Activated CD4-positive, alpha-beta T cell treated with anti-CD3 and anti-CD28 coated beads, Interleukin-2, amount 50 U/mL, for 4 hours (primary cell): ENCODE results near the gene MYT1.

Experiments used
- DNase-seq, 2 experiments: peaks; one replicate each; pipeline ENCODE4 v3.0.0-alpha.2; 2020

The MYT1 gene

DNA sequence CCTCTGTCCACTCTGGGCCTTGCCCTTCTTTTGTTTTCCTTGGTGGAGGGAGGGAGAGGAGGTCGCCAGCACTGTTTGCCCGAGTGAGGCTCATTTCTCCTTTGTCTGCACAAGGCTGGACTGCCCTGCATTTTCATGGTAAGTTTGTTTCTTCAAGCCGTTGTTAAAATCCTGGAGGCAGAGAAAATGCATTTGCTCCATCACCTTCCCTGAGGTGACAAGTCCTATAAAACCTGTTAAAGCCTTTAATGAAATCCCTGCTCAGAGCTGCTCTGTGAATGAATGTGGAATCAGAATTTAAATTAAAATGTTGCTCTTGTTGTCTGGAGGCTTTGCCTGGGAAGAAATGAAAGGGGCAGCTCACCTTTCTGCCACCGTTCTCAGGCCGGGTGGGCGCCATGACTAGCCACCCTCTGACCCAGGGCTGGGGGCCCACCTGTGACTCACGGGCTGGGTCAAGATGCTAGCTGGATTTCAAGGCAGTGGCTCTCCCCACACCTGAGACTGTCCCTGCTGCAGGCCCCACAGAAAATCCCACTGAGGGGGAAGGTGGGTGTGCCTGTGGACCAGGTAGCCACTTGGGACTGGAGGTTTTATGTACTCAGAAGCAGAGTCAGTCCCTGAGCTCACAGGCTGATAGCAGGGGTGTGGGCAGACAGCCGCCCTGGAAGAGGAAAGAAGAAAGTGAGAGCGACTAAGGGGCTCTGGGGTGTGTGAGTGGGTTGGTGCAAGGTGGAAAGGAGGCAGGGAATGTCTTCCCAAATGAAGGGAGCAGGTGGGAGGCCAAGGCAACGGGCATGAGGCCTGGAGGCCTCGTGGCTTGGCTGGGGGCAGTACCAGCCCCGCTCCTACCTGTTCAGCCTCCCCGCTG, 24.0 kb upstream of the MYT1 start:
- DNase-seq, result no peak

DNA sequence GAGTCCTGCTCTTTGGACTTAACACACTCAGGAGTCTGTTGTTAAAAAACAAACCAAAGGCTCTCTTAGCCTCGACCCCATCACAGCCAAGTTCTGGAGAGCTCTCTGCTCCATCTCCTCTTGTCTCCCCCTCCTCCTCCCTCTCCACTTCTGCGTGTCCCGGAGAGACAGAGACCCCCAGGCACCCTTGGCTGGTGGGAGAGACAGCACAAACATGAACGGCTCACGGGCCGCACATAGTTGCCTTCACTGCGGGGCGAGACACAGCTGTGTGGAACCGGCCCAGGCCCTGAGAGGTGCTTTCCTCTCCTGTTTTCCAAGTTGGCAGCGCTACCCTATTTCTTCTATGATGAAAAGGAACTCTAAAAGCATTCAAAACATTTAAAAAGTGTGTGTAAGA, 23.3 kb upstream of the MYT1 start:
- no peak for DNase-seq

DNA sequence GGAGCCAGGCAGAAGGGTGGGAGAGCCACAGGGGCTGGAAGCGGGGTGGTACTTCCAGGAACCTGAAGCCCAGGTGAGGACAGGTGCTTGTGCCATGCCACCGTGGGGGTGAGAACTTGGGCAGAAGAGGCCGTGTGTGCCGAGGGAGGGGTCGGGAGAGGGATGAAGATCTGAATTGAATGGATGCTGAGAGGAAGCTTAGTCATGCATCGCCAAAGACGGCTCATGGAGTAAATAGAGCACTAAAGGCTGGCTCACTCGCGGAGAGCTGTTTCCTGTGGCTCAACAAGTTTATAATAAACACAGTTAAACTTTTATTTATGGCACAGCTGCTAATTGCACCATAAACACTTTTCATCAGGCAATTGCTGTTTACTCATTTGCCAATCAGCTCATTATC, 21.7 kb upstream of the MYT1 start:
- no peak for DNase-seq

DNA sequence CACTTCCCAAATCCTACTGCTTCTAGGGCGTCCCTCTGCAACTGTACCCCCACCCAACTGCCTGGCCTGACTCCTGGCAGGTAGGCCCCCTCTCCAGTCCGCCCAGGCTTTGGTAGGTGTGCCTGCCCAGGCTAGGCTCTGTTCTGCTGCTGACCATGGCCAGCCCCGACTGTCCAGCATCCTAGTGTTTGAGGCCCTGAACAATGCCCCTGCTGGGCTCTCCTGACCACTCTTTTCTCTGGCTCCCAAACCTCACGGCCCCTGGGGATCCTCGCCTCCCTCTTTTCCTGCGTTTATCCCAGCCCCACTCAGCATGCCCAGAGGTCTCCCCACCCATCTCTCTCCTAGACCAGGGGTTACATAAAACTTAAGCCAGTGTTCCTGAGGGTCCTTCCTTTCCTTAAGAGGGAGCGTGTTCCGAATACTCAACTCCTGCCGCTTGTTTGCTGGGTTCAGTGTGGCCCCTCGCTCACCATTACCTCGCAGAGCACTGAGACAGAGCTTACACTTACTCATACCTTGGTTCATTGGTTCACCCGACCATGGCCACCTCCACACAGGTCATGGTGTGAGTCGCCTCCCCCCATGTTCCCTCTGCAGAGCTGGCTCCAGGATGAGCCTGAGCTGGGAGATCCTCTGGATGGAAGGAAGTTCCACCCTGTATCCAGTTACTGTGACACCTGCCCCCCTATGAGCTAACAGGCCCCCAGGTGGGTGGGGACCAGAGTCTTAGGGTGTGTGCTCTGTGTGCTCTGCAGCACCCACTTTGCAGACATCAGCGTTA, 21.0 kb upstream of the MYT1 start:
- DNase-seq, result no peak

DNA sequence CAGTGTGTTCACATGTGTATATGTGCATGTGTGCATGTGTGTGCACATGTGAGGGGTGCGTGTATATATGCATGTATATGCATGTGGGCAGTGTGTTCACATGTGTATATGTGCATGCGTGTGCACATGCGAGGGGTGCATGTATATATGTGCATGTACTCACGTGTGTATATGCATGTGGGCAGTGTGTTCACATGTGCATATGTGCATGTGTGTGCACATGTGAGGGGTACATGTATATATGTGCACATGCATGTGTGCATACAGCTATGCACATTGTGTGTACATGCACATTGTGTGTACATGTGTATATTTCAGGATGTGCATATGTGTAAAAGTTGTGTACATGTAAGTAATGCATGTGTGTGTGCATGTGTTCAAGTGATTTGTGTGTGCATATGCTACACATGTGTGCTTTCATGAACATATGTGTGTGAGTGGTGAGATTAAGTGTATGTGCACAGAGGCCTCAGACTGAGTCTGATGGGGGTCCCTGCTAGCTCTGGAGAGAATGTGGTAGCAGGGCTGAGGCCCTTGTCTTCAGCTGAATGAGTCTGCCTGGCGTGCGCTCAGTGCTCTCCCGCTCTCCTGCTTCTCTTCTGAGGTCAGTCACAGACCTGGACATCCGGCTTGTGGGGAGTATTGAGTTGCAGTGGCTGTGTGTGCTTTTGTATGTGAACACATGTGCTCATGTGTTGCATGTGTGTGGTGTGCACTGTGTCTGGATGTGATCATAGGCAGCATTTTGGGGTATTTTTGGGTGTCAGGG, 19.9 kb upstream of the MYT1 start:
- no peak for DNase-seq

DNA sequence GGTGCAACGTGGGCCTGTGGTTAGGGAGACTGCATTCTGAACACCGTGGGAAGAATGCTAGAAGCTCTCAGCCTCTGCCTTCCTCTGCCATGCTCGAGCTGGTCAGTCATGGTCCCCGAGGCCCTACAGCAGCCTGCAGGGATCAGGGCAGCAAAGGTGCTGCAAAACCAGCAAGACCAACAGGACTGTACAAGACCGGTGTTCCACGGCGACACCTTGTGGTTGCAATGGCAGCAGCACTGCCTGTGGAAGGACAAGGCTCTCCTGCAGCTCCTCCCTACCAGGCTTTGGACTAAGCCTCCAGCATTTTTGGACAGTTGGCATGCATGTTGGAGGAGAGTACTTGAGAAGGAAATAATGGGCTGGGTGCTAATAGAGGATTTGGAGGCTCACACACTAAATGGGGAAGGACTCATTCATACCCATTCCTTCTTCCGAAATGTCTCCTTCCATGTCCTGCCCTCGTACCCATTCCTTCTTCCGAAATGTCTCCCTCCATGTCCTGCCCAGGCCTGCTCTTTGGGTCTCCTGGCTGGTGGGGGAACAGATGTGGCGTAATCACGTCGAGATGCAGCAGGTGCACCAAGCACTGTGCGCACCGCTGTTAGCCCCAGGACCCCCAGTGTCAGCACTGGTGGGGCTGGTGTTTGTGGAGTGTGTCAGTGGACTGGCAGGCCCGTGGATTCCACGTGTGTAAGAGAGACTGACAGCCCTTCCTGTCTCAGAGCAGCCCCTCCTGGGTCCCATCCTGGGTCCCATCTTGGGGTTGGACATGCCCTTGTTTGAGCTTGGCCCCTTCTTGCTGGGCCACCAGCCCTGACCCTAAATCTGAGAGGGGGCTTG, 18.6 kb upstream of the MYT1 start:
- DNase-seq, result no peak

DNA sequence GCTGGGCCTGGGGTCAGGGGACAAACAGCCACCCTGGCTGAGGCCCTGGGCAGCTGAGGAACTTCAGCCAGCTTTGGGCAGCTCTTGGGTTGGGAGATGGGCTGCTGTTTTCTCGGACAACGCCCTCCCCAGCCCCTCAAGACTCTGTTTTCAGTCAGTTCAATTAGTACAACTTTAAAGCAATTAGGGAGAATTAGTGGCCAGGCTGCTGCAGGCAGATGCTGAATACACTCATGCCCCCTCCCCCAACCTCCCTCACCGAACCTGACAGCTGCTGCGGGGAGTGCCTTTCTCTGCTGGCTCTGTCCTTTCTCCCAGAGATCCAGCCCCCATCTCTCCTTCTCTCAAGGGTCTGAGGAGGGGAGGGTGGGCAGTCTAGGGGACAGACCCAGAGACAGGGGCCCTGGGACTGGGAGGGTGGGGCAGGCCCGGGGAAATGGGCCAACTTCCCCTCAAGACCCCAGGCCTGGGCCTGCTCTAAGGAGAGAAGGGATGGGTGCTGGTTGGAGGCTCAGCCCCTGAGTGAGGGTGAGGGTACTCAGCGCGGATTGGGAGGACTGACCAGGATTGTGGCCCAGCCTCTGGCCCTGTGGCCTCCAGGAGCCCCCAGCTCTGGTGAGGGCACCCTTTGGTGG, 17.8 kb upstream of the MYT1 start:
- DNase-seq, result no peak

DNA sequence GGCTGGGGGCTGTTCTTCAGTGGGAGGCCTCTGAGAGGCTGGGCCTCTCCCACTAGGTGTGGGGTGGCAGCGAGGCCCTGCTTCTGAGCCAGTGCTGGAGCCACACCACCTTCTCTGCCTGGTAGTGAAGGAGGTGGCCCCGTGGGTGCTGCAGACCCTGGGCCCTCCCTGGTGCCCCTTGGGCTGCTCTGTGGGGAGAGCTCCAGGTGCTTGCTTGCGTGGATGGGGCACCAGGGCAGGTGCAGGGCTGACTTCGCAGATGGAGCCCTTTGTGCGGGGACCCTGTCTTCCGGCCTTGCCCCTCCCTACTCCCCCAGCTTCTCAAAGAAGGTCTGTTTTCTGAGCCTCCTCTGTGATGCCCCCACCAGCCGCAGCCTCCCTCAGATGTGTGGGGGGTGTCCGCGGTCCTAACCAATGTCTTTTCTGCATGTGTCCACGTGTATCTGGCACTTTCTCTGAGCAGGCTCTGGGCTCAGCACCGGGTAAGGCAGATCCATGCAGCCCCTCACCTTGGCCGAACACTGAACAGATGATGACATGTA, 17.2 kb upstream of the MYT1 start:
- DNase-seq, result no peak

DNA sequence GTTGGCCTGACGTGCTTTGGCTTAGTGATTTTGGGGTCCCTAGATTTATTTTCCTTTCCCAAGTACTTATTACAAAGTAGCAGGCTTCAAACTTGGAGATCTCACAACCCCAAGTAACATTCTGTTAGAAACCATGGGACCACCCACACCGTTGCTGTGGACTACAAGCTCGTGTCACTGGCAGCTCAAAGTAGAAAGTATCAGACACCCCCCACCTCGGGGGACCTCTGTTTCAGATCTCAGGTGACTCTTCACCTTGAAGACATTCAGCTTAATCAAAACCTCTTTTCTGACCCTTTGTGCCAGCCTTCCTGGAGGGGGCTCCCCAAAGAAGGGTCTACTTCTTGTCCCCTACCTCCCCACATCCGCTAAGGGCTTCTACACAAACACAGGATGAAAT, 15.7 kb upstream of the MYT1 start:
- DNase-seq, result no peak

DNA sequence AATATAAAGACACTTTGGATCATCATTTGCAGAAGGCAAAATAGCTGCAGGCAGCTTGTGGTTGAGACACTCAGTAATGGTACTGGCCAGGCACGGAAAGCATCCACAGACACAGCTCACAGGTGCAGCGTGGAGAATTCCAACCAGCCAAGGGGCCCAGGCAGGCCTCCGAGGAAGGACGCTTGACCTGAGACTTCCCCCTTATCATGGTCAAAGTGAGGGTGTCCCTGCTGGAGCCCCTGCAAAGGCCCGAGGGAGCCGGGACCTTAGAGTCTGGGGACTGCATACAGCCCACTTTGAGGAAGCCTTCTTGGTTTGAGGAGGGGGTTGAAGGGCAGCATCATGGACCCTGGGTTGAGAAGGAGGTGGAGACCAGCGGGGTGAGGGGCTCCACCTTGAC, 15.1 kb upstream of the MYT1 start:
- no peak for DNase-seq

DNA sequence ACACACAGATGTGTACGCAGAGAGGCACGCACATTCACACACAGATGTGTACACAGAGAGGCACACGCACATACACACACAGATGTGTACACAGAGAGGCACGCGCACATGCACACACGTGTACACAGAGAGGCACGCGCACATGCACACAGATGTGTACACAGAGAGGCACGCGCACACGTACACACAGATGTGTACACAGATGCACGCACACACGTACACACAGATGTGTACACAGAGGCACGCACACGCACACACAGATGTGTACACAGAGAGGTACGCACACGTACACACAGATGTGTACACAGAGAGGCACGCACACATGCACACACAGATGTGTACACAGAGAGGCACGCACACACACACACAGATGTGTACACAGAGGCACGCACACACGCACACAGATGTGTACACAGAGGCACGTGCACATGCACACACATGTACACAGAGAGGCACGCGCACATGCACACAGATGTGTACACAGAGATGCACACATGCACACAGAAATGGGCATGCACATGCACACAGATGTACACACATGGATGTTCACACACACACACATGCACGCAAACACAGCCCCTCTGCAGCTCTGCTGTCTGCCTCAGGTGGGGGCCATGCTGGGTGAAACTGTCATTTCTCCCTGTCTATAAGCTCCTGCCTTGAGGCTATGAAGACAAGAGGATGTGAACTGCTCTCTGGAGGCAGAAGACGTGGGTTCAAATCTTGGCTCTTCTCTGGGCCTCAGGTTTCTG, 14.3 kb upstream of the MYT1 start:
- DNase-seq, result no peak

DNA sequence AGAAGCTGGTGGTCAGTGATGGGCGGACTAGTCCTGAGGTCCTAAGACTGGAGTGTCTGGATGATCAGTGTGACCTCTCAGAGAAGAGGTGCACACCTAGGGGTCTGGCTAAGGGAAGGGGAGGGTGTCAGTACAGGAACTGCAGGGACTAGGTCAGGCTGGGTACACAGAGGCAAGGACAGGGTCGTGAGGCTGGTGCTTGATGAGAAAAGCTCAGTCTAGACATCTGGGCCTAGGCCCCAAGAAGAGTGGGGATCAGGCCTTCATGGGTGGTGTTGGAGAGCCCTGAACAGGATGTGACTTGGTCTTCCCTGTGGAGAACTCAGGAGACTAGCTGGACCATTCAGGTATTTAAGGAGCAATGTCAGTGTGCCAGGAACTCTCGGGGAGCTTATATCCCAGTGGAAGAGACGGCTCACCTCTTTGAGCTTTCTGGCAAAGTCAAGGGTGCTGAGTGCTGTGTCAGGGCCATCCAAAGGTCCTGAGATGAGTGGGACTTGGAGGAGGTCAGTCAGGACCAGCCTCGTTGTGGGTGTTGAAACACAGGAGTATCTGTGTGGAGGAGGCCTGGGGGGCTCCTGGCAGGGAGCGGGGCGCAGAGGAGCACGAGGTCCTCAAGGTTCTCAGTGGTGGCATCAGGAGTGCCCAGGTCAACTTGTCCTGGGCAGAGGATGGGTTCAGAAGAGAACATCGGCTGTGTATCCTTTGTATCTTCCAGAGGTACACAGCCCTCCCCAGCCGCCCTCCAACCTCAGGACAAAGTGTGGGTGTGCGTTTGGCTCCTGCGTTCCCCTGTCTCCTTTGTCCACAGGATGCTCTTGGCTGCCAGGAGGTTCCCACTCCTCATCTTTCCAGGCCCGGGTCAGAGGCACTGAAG, 13.3 kb upstream of the MYT1 start:
- no peak for DNase-seq

DNA sequence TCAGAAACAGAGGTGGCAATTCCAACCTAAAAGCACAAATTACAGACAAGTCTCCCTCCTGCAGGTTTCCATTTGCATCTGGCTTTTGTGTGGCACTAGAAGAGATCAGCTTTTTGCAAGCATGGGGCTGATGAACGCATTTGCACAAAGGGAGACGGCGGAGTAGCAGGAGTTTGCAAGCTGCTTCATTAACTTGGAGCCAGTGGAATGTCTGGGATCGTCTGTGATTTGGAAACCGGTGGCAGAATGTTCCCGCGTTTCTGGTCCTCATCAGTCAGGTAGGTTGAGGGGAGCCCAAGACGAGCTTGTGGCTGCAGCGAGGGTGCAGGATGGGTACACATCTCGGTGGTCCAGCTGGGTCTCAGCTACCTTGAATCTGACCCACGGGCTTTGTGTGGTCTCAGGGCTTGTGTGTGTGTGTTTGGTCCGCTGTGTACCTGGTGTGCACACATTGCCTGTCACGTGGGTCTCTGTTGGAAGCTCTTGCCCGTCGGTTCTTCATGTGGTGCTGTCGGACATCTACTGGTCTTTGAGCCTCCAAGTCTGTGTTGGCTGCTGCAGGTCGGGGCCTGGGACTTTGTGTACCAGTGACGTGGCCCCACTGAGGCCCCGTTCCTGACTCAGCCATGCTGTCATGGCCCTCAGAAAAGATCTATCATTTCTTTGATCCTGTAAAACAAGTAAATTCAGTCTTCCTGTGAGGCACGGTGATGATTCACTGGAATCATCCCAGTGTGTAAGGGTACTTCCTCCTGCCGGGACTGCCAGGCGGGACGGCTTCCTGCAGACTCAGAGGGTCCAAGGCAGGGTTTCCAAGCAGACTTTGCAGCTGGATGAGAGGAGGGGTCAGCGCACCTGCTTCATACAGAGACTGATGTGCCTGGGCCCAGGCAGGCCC, 12.4 kb upstream of the MYT1 start:
- no peak for DNase-seq

DNA sequence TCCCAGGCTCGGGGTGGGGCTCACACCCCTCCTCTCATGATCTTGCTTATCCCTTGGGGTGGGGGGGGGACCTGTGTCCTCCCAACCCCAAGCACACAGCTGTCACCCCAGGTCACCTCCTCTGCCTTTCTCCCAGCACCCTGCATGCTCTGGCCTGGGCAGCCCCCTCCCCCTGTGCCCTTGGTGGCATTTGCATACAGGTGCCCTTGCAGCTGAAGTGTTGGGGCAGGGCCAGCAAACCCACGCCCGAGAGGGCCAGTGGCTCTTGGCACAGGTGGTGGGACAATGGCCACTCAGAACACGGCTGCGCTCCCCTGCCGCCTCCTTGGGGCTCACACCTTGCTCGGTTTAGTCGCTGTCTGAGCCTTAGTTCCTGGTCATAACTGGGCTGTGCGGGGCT, 11.3 kb upstream of the MYT1 start:
- no peak for DNase-seq

DNA sequence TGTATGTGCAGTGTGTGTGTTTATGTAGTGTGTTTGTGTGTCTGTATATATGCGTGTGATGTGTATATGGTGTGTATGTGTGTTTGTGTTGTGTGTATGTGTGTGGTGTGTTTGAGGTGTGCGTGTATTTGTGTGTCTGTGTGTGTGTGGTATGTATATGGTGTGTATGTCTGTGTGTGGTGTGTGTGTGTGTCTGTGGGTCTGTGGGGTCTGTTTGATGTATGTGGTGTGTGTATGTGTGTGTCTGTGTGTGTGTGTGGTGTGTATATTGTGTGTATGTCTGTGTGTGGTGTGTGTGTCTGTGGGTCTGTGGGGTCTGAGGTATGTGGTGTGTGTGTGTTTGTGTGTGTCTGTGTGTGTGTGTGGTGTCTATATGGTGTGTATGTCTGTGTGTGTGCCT, 10.8 kb upstream of the MYT1 start:
- no peak for DNase-seq

DNA sequence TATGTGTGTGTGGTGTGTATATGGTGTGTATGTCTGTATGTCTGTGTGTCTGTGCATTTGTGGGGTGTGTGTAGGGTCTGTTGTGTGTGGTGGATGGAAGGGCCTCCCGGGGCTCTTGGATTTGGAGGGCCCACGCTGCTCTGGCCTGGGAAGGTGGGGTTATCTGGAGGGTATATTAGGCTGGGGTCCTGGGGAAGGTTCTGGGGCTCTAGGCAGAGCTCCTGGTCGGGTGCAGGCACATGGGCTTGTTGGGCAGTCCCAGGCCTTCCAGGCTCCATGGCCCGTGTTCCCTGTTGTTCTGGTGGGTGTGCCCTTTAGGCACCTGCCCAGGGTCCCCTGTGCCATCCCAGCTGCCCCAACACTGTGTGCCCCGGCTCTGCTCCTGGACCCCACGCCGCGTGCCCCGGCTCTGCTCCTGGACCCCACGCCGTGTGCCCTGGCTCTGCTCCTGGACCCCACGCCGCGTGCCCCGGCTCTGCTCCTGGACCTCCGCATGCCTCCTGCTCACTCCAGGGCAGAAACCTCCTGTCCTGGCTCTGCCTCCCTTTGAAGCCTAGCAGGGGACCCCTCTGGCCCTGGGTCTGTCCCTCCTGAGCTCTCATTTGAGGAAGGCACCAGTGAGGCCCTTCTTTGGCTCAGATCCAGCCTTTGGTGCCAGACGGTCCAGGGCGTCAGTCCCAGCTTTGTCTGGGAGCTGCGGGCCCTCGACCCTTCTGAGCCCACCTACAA, 10.2 kb upstream of the MYT1 start:
- no peak for DNase-seq

DNA sequence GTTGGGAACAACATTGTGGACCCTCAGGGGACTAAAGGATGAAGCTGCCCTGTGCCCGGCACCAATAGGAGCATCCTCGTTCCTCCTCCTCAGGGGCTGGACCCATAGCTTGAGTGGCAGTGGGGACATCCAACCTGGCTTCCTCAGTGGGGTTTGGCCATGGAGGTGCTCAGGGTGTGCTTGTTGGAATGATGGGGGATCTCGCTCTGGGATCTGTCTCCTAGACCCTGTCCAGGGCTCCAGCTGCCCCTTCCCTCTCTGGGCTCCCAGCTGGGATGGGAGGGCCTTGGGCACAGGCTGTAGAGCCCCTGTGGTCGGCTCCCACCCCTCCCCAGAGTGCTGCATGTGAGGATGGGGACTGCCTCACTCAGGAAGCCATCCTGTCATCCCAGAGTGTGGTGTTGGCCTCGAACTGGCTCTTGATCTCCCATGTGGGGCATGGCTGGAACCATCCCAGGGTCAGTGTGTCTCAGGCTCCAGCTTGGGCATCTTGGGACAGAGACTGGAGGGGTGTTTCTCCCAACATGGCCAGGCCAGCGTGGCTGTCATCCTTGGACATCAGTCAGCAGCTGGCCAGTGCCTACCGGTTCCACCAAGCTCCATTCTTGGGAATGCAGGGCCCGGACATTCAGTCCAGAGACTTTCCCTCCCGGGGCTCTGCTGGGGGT, 9.5 kb upstream of the MYT1 start:
- no peak for DNase-seq
